GM18520 (cell line): ENCODE results near the gene COL24A1.
"Not testable (repeated sequence)": the region's sequence is repeated elsewhere in the genome, so short reads cannot be mapped to it uniquely, and the experiment has no call there.

Experiments
- ATAC-seq: cut with Tn5 transposase; IDR thresholded peaks from one replicate; pipeline ENCODE4 v1.9.1; 2021; ENCODE audit not compliant: unreplicated experiment

Gene COL24A1

DNA sequence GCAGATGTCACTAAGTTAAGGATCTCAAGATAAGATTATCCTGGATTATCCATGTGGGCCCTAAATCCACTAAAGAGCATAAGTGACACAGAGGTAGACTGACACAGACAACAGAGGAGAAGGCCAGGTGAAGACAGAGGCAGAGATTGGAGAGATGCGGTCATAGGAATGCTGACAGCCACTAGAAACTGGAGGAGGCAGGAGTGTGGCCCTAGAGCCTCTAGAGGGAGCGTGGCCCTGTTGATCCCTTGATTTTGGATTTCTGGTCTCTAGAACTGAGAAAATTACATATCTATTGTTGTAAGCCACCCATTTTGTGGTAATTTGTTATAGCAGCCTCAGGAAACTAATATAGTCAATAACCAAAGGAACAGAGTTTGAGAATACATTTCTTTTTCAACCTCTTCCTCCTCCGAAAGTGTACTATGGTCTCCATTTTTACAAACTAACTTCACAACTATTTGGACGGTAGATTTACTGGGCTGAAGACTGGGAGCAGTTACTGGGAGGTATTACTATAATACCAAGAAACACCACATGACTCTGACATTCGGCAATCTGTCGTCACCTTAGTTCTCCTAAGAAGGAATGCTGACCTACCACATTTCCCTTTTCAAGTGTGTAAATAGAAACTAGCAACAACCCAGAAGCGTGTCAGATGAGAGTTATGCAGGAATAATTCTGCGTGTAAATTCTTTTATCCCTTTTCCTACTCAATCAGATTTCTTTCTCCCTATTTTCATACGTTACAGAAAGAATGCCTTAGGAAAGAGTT is 332.3 kb downstream of the COL24A1 start:
- no peak for ATAC-seq

DNA sequence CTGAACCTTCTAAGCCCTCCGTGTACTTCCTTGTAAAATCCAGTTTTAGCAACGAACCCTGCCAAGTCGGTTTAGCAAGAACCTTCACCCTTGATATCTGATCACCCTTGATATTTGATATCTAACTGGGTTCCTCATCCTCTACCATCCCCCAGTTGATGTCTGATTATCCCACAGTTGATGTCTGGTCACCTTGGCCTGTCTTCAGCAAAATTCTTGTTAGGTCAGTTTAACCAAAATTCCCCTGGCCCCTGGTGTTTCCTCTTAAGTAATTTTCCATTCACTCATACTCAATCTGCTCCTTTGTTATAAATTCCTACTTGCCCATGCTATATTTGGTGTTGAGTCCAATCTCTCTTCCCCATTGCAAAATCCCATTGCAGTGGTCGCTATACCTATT is 333.9 kb downstream of the COL24A1 start:
- no peak for ATAC-seq

DNA sequence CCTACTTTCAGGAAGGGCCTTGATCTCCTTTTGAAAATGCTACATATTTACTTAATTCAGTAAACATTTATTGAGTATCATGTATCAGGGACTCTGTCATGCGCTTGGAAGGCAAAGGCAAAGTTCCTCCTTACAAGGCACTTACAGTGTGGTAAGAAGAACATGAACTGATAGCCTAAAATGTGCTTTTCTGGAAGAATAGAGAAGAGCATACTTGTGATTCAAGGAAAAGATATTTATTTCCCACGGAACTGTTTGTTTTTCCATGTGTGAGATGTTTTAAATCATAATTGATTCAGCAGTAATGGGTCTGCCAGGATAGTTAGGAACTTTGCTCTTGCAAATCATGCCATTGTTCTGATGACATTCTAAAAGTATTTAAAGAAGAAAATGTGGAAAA is 338.2 kb downstream of the COL24A1 start:
- no peak for ATAC-seq

DNA sequence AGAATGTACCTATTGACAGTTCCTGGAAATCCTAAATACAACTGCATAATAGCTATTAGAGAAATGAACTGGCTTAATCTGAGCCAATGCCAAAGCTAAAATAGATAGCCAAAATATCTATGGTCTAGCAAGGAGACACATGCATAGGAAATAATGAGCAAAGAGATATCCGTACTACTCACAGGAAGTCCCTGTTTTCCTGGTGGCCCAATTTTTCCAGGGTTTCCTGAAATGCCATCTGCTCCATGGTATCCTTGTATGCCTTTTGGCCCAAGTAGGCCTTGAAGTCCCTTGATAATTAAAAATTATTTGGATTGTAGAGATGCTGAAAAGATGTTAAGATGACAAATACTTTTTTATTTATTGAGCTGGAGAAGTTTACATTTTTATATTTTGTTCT is 340.0 kb downstream of the COL24A1 start:
- no peak for ATAC-seq

DNA sequence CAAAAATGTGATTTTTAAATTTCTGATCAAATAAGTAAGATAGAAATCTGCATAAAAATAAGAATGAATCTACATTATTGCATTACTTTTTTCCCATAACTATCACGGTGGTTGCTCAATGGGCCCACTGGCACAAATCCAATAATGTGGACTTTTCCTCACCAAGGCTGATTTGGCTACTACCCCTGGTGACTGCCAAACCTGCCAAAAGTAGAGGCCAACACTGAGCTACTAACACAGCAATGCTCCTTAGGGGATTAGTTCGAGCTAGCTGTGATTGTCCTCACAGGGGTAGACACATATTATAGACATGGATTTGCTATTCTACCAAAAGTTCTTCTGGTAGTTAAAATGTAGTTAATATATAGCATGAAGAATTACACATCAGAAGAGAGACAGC is 340.7 kb downstream of the COL24A1 start:
- no peak for ATAC-seq

DNA sequence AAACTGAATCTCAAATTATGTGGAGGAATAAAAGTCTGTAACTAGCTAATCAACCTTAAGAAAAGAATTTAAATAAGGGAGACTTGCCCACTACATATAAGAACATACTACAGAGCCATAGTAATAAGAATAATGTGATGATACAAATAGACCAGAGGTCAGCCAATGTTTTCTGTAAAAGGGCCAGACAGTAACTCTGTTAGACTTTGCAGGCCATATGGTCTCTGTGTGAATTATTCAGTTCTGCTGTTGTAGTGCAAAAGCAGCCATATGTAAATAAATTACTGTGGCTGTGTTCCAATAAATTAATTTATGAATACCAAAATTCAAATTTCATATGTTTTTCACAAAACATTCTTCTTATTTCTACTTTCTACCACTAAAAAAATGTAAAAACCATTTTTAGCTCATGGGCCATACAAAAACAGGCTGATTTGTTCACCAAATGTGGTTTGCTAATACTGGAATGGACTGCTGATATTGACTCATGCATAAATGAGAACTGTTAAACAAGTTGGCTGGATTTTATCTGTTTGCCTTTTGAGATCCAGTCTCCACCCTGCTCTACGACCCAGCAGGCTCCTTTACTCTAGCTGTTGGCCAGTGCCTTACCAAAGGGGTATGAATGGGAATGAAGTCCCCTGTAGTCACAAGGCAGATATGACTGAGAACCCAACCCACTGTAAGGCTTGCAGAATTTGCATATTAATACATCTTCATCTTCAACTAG is 350.2 kb downstream of the COL24A1 start:
- ATAC-seq: no peak

DNA sequence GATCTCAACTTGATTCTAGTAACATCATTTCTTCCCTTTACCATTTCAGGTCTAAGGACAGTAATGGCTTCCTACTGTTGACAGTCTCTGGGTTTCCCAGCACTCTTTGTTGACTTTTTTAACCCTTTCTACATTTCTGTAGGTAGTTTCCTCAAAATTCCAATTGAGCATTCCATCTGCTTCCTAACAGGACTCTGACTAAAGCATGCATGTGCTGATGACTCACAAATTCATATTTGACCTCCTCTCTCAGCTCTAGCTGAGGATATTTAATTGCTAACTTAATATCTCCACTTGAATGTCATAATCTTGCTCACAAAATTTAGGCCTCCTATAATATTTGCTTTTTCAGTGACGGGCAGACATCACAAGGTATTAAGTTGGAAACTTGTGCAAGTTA is 355.1 kb downstream of the COL24A1 start:
- ATAC-seq: no peak

DNA sequence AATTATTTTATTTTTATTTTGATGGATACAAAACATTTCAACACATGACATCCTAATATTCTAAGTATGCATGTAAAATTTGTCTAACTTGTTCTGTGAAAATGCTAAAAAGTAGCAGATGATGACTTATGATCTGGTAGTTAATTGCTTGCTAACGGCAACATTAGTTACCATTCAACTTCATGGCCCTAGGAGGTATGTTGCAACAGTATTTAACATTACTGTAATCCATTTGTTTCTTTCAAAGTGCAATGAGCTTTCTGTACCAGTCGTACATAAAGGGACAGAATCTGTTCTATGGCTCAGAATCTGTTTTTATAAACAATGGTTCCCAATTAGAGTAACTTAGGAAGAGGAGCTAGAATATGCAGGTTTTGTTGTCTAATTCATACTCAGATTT is 356.8 kb downstream of the COL24A1 start:
- no peak for ATAC-seq

DNA sequence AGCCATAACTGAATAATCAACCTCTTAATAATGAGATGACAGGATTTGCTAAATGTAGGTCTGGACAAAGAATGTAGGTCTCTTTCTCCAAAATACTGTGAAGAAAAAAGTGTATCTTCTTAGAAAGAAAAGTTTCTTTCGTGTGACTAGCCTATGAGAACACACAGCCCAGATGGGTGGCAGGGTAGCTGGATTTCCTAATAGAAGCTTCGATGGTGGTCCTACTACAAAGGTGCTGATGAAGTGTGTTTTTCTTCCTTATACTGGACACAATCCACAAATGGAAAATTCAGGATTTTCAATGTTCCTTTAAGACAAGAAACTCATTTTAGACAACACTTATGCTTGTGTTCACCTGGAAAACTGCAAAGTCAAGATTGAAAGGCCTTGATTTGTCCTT is 358.2 kb downstream of the COL24A1 start:
- ATAC-seq: no peak

DNA sequence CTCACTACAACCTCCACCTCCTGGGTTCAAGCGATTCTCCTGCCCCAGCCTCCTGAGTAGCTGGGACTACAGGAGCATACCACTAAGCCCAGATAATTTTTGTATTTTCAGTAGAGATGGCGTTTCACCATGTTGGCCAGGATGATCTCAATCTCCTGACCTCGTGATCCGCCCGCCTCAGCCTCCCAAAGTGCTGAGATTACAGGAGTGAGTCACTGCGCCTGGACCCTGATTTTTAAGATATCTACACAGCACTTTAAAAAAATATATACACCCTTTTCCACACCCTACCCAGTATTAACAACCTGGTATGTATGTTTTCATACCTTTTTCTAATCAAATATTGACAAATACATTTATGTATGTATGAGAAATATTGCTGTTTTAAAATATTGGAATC is 379.6 kb downstream of the COL24A1 start:
- ATAC-seq: not testable (repeated sequence)

DNA sequence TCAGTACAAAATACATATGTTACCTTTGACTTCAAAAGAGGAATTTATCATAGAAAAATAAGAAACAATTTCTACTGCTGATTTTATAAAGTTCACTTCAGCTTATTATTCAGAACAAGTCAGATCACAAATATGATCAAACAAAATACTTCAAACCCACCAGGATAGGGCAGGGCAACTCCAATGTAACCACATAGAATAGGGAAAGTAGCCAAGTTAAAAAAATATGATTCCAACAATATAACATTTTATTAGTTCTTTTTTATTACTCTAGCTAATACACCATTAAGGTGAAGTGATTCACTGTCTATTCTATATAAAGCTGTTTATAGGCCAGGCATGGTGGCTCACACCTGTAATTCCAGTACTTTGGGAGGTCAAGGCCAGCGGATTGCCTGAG is 393.8 kb downstream of the COL24A1 start:
- ATAC-seq: no peak

DNA sequence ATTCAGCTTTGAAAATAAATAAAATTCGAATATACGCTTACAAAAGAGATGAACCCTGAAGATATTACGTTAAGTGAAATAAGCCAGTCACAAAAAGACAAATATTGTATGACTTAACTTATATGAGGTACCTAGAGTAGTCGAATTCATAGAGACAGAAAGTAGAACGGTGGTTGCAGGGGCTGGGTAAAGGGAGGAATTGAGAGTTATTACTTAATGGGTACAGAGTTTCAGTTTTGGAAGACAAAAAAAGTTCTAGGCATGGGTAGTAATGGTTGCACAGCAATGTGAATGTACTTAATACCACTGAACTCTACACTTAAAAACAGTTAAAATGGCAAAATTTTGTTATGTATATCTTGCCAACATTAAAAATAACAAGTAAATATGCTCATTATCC is 399.7 kb downstream of the COL24A1 start:
- no peak for ATAC-seq

DNA sequence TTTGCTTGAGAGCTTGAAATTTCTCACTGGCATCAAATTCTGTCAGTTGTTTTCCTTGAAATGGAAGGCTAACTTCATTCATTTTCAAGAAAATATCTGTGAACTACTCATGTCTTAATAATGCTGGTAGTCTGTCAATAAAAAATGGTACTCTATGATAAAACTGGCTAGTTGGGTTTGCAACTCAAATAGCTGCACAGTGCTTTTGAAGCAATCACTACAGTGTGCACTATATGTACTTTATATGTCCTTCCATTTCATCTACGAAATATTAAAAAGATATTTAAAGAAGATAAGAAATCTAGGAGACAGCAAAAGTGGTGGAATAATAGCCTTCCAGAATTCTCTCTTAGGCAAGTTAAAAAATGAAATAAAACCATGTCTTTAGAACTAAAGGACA is 408.5 kb downstream of the COL24A1 start:
- ATAC-seq: no peak

DNA sequence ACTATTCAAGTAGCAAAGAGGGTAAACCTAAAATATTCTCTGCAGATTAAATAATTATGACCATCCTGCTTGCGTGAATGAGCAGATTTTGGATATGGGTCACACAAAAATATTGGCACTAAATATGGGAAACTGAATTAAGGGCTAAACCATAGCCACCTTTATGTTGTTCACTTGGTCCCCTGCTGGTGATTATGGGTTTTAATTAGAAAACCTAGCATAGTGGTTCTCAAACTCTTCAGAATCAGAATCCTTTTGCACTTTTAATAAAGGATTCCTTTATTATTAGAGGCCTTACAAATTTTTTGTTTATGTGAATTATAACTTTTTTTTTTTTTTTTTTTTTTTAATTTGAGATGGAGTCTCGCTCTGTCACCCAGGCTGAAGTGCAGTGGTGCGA is 409.8 kb downstream of the COL24A1 start:
- ATAC-seq: no peak

DNA sequence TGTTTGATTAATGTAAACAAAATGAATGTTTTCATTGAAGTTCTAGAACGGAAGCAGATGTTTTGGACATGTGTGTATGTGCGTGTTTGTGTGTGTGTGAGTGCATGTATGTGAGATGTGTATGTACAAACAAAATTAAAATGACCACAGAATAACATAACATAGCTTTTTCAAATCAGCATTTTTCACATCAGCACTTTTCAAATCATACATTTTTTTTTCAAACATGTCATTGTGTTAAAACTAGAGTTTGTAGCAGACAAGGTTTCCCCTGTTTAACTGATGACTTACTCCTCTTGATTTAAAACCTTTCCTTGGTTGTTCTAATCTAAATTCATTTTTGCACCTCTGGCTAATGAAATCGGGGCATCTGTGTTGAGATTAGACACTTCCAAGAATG is 412.8 kb downstream of the COL24A1 start:
- no peak for ATAC-seq

DNA sequence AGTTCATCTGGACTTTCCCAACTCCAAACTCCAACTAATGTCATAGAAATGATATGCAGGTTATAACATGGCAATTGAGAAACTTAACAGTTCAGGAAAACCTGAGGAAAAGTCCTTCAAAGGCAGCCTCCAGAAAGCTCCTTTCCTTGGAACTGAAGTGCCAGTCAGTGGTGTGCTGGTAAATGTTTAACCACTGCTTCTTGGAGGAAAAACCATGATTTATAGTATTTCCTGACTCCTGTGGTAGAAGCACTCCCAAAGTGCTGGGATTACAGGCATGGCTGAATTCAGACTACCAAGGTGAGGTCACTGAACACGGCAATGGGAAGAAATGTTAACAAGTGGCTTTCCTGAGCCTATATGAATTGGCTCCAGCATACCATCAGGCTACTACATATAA is 421.6 kb downstream of the COL24A1 start:
- no peak for ATAC-seq

DNA sequence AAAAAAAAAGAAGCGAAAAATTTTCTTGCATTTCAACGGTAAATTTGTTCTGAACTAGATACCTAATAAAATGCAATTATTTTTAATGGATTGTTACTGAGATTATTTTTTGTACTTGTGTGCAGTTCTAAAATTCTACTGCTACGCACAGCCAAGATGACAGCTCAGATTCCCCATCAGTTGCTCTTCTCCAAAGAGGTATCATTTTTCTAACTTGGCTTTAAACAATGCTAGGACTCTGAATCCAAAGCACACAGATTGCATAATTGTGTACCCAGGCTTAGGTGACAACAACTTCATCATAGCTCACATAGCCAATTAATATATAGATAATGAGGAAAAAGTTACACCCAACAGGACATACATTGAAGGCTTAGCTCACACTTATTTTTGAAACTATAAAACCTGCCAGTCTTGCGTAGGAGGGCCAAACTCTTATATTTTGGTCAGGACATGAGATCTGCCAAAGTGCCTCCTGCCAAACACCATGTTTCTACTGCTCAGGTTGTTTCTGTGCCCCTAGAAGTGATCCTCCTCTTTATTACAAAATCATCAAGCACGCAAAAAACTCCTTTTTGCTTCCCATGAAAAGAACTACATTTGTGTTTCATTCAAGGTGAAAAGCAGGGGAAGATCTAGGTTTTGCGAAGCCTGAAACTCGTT is 437.8 kb downstream of the COL24A1 start:
- no peak for ATAC-seq

DNA sequence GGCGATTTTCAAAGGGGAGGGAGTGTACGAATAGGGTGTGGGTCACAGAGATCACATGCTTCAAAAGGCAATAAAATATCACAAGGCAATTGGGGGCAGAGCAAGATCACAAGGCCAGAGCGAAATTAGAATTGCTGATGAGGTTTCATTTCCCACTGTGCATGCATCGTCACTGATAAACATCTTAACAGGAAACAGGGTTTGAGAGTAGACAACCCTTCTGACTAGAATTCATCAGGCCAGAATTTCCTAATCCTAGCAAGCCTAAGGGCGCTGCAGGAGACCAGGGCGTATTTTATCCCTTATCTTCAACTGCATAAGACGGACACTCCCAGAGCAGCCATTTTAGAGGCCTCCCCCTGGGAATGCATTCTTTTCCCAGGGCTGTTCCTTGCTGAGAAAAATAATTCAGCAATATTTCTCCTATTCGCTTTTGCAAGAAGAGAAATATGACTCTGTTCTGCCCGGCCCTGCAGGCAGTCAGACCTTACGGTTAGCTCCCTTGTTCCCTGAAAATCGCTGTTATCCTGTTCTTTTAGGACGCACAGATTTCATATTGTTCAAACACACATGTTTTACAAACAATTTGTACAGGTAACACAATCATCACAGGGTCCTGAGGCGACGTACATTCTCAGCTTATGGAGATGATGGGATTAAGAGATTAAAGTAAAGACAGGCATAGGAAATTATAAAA is 442.0 kb downstream of the COL24A1 start:
- not testable (repeated sequence) for ATAC-seq

DNA sequence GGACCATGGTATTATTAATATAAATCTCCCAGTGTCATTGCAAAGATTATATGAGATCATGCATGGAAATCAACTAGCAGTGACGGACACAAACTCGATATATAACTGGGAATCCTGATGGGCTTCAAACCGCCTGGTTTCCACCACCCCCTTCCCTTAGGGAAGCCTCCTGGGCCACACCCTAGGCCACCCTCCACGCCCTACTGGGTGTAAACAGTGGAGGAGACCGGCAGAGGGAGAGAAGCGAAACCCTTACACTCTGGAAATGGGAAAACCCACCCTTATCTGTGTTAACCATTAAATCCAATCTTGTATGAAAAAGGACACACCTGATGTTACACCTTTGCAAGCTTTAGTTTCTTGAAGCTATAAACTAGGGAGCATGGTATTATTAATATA is 447.7 kb downstream of the COL24A1 start:
- no peak for ATAC-seq

DNA sequence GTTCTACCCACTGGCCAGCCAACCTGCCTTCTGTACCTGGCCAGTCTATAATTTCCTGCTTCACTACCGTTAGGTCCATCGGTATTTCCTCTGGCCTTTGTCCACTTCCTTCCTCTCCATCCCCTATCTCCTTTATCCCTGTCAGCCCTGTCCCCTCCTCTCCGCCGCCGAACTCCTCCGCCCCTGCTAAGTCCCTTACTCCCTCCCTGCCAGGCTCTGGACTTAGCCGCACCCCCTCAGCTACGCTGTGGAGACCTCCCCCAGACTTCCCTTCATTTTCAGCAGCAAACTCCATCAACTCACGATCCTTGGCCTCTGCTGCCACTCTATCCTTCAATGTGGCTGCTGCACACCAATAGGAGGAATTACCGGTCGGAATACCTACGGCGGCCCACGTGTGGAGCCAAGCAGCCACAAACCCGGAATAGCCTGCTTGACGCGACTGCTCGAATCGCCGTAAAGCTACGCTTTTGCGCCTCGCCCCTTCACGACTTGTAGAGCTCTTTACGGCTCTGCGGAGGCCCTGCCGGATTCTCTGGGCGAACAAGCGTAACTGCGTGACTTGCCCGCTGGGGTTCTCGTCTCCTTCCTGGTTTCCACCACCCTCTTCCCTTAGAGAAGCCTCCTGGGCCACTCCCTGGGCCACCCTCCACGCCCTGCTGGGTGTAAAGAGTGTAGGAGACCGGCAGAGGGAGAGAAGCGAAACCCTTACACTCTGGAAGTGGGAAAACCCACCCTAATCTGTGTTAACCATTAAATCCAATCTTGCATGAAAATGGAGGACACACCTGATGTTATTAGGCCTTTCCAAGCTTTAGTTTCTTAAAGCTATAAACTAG is 448.4 kb downstream of the COL24A1 start, which contains the start of gene ZNHIT6:
Gene ZNHIT6 (minus strand): TSS at position 444 of the 839 bp plus-strand sequence. CDS start 149 bp downstream, at position 295.
- peak; percentile 92 for ATAC-seq
